H9 (cell line): ENCODE measurements around the gene CD81. TPM values are rescaled to one million over a fixed set of nuclear protein-coding genes. Genes with fewer than 3 reads are reported as not detected.

Source experiments
- DNase-seq: peaks from one replicate; pipeline ENCODE4 v3.0.0-alpha.2; 2017
- H2AFZ ChIP-seq: one replicate; pipeline ENCODE4 v1.6.1; 2013; ENCODE audit warnings: mild to moderate bottlenecking, low read length, control low read depth, moderate library complexity
- H2AK5ac ChIP-seq: 2 replicates; pipeline ENCODE4 v1.6.1; 2013; ENCODE audit warnings: low read length, control low read depth, mixed read lengths; ENCODE audit not compliant: insufficient read length
- H2BK120ac ChIP-seq: one replicate; pipeline ENCODE4 v1.6.1; 2013; ENCODE audit warnings: low read depth, mild to moderate bottlenecking, low read length, control low read depth, inconsistent platforms; ENCODE audit not compliant: poor library complexity, severe bottlenecking
- H2BK12ac ChIP-seq: 2 replicates; pipeline ENCODE4 v1.6.1; 2013; ENCODE audit warnings: low read length, control low read depth, mixed read lengths, low read depth; ENCODE audit not compliant: insufficient read length
- H2BK15ac ChIP-seq: 2 replicates; pipeline ENCODE4 v1.6.1; 2013; ENCODE audit warnings: low read depth, low read length, control low read depth
- H2BK20ac ChIP-seq: one replicate; pipeline ENCODE4 v1.6.1; 2013; ENCODE audit warnings: low read depth, mild to moderate bottlenecking, low read length, control low read depth, inconsistent platforms; ENCODE audit not compliant: poor library complexity, severe bottlenecking
- H2BK5ac ChIP-seq: 2 replicates; pipeline ENCODE4 v1.6.1; 2013; ENCODE audit warnings: low read length, control low read depth, mixed read lengths; ENCODE audit not compliant: insufficient read length
- H3K14ac ChIP-seq: 2 replicates; pipeline ENCODE4 v1.6.1; 2013; ENCODE audit warnings: low read length, control low read depth; ENCODE audit not compliant: insufficient read depth
- H3K18ac ChIP-seq: 2 replicates; pipeline ENCODE4 v1.6.1; 2013; ENCODE audit warnings: low read depth, mild to moderate bottlenecking, mixed read lengths, low read length, control low read depth; ENCODE audit not compliant: insufficient read length
- H3K23ac ChIP-seq: 2 replicates; pipeline ENCODE4 v1.6.1; 2013; ENCODE audit warnings: low read length, control low read depth, mixed read lengths, low read depth; ENCODE audit not compliant: insufficient read length
- H3K23me2 ChIP-seq: 2 replicates; pipeline ENCODE4 v1.6.1; 2013; ENCODE audit warnings: low read depth, mild to moderate bottlenecking, mixed read lengths, low read length, control low read depth; ENCODE audit not compliant: insufficient read length, poor library complexity, severe bottlenecking
- H3K27ac ChIP-seq: 2 replicates; pipeline ENCODE4 v1.5.1; 2013; ENCODE audit warnings: low read length, control low read depth, mixed read lengths, low read depth; ENCODE audit not compliant: insufficient read length
- H3K27me3 ChIP-seq: 2 replicates; pipeline ENCODE4 v1.6.1; 2013; ENCODE audit warnings: low read length, control low read depth, inconsistent platforms; ENCODE audit not compliant: insufficient read depth
- H3K4ac ChIP-seq: 2 replicates; pipeline ENCODE4 v1.6.1; 2013; ENCODE audit warnings: low read depth, mild to moderate bottlenecking, control low read depth, inconsistent platforms, low read length, moderate library complexity
- H3K4me1 ChIP-seq: 2 replicates; pipeline ENCODE4 v1.6.1; 2013; ENCODE audit warnings: low read length, control low read depth, inconsistent platforms; ENCODE audit not compliant: insufficient read depth
- H3K4me2 ChIP-seq: 2 replicates; pipeline ENCODE4 v1.6.1; 2013; ENCODE audit warnings: low read length, control low read depth, mixed read lengths; ENCODE audit not compliant: insufficient read length, insufficient read depth
- H3K56ac ChIP-seq: 2 replicates; pipeline ENCODE4 v1.6.1; 2013; ENCODE audit warnings: low read depth, mild to moderate bottlenecking, mixed read lengths, low read length, control low read depth; ENCODE audit not compliant: insufficient read length
- H3K79me1 ChIP-seq: 2 replicates; pipeline ENCODE4 v1.6.1; 2013; ENCODE audit warnings: low read depth, mild to moderate bottlenecking, moderate library complexity, low read length, control low read depth, inconsistent platforms; ENCODE audit not compliant: insufficient read depth, poor library complexity, severe bottlenecking
- H3K79me2 ChIP-seq: 2 replicates; pipeline ENCODE4 v1.6.1; 2013; ENCODE audit warnings: low read length, control low read depth, inconsistent platforms; ENCODE audit not compliant: insufficient read depth
- H3K9ac ChIP-seq: 2 replicates; pipeline ENCODE4 v1.6.1; 2013; ENCODE audit warnings: low read length, control low read depth, mixed read lengths; ENCODE audit not compliant: insufficient read length; ENCODE audit errors: extremely low read depth
- H3K9me3 ChIP-seq: one replicate; pipeline ENCODE4 v1.6.1; 2013; ENCODE audit warnings: low read depth, low read length, inconsistent platforms; ENCODE audit not compliant: control insufficient read depth
- H3T11ph ChIP-seq: one replicate; pipeline ENCODE4 v1.6.1; 2013; ENCODE audit warnings: mild to moderate bottlenecking, low read length, control low read depth, inconsistent platforms
- H4K20me1 ChIP-seq: one replicate; pipeline ENCODE4 v1.6.1; 2013; ENCODE audit not compliant: control insufficient read depth, insufficient read length, insufficient read depth
- H4K5ac ChIP-seq: 2 replicates; pipeline ENCODE4 v1.6.1; 2013; ENCODE audit warnings: low read depth, mild to moderate bottlenecking, mixed read lengths, low read length, control low read depth; ENCODE audit not compliant: insufficient read length
- H4K8ac ChIP-seq: replicated peaks from 2 replicates; pipeline ENCODE4 v1.6.1; 2013; ENCODE audit warnings: low read length, control low read depth, mixed read lengths, low read depth; ENCODE audit not compliant: insufficient read length
- H4K91ac ChIP-seq: 2 replicates; pipeline ENCODE4 v1.6.1; 2013; ENCODE audit warnings: low read depth, mild to moderate bottlenecking, moderate library complexity, mixed read lengths, low read length, control low read depth; ENCODE audit not compliant: insufficient read length
- H3K27ac Mint-ChIP-seq, 3 experiments: 2 replicates in 2 of 3; 3 replicates in 1 of 3; pipeline ENCODE4 v1.8.0; 2020 to 2021; ENCODE audit warnings: mixed read lengths in 3 of 3, mild to moderate bottlenecking in 1 of 3, moderate library complexity in 1 of 3
- H3K27me3 Mint-ChIP-seq: 2 replicates; pipeline ENCODE4 v1.8.0; 2021; ENCODE audit warnings: low read depth, mild to moderate bottlenecking, moderate library complexity, mixed read lengths
- H3K36me3 Mint-ChIP-seq, 3 experiments: 2 replicates in 2 of 3; 3 replicates in 1 of 3; pipeline ENCODE4 v1.8.0; 2020 to 2021; ENCODE audit warnings: low read depth in 3 of 3, mixed read lengths in 3 of 3; ENCODE audit not compliant: insufficient read depth in 1 of 3
- H3K4me1 Mint-ChIP-seq, 2 experiments: 2 replicates each; pipeline ENCODE4 v1.8.0; 2020; ENCODE audit warnings: mixed read lengths in 2 of 2
- H3K4me3 Mint-ChIP-seq, 2 experiments: 2 replicates in 1 of 2; 3 replicates in 1 of 2; pipeline ENCODE4 v1.8.0; 2020 to 2021; ENCODE audit warnings: mild to moderate bottlenecking in 2 of 2, mixed read lengths in 2 of 2, moderate library complexity in 1 of 2
- H3K9me3 Mint-ChIP-seq, 2 experiments: 2 replicates in 1 of 2; 3 replicates in 1 of 2; pipeline ENCODE4 v1.8.0; 2020; ENCODE audit warnings: mild to moderate bottlenecking in 2 of 2, mixed read lengths in 2 of 2, moderate library complexity in 1 of 2
- WGBS: extraction: QIAGEN DNeasy Blood & Tissue Kit; methylation state at CpG from one replicate; pipeline ENCODE4 v1.1.7; 2013; ENCODE audit warnings: missing lambda C conversion rate, low lambda C conversion rate, mixed read lengths; ENCODE audit not compliant: insufficient read length; ENCODE audit errors: extremely low coverage; 5-methylcytosine and 5-hydroxymethylcytosine counted together
- total RNA-seq: library from RNA; stranded (reverse); gene quantifications from 2 replicates; pipeline ENCODE4 v1.2.1, GENCODE V29; 2021
- TF ChIP-seq, protein P1 (sequence below): fragments of 200-600 bp; sonication (generic); conservative IDR thresholded peaks from 3 replicates; pipeline ENCODE4 v1.8.0; 2021; ENCODE audit warnings: antibody characterized with exemption, mild to moderate bottlenecking

The CD81 gene
- total RNA-seq, 1 experiment from 2014 or later: 246 TPM

DNA sequence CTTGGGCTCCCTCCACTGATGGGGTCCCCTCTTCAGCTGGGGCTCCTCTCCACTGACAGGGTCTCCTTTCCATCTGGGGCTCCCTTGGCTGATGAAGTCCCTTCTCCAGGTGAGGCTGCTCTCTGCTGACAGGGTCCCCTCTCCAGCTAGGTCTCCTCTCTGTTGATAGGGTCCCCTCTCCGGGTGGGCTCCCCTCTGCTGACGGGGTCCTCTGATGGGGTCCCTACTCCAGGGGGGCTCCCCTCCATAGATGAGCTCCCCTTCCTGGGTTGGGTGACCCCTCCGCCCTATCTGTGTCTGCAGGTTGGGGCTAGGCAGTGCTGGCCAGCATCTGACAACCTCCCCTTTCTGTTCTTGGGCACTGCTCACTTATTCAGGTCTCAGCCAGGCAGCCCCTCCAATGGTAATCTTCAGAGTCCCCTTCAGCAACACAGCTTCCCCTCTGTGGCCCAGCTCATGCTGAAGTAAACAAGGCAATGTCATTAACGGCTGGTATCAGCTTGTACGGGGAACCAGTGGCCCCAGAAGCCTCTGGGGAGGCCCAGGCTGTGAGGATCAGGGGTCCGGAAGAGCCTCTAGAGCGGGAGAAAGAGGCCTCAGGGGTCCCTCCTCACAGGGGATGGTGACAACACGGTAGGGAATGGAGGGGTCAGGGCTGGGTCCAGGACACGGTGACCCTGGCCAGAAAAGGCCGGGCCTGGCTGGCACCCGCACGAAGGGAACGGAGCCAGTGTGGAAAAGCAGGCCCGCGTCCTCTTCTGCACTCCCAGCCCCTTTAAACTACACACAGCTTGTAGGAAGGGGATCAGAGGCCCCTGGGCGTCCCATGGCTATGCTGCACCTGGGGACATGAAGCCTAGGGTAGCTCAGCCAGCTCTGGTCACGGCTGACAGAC is 9.6 kb upstream of the CD81 start:
- no CpG with 5 or more reads among the region's 17 CpGs for WGBS
- Histone ChIP-seq H2AFZ (no peak overlapping the region), H3T11ph (no peak overlapping the region), H3K4ac (no peak overlapping the region), H3K4me2 (no peak overlapping the region), H3K9ac (no peak overlapping the region), H2BK15ac (no peak overlapping the region), H3K79me1 (no peaks in the 10 kb centered on the region), H2BK120ac (no peak overlapping the region), H3K14ac (no peak overlapping the region), H3K79me2 (no peaks in the 10 kb centered on the region), H4K8ac (no peak overlapping the region), H2AK5ac (no peak overlapping the region), H3K27me3 (no peaks in the 10 kb centered on the region), H3K23ac (no peak overlapping the region), H3K27ac (no peak overlapping the region), H3K4me1 (no peaks in the 10 kb centered on the region), H2BK12ac (no peak overlapping the region), H4K20me1 (no peaks in the 10 kb centered on the region), H4K5ac (no peak overlapping the region), H3K18ac (no peak overlapping the region), H3K56ac (no peak overlapping the region), H3K9me3 (no peaks in the 10 kb centered on the region), H3K23me2 (no peaks in the 10 kb centered on the region), H4K91ac (no peak overlapping the region), H2BK5ac (no peak overlapping the region), H2BK20ac (no peak overlapping the region)
- DNase-seq: no peak
- Mint-ChIP-seq H3K9me3 (no peaks in the 10 kb centered on the region), H3K36me3 (no peaks in the 10 kb centered on the region), H3K27ac (no peak overlapping the region), H3K27me3 (peaks cover 8% of the 10 kb centered on the region), H3K4me3 (no peak overlapping the region), H3K4me1 (0 out of 4 replicates have a peak, but pooled peaks cover 0 to 2% of the 10 kb centered on the region in 2 experiments)
- TF ChIP-seq, protein P1, sequence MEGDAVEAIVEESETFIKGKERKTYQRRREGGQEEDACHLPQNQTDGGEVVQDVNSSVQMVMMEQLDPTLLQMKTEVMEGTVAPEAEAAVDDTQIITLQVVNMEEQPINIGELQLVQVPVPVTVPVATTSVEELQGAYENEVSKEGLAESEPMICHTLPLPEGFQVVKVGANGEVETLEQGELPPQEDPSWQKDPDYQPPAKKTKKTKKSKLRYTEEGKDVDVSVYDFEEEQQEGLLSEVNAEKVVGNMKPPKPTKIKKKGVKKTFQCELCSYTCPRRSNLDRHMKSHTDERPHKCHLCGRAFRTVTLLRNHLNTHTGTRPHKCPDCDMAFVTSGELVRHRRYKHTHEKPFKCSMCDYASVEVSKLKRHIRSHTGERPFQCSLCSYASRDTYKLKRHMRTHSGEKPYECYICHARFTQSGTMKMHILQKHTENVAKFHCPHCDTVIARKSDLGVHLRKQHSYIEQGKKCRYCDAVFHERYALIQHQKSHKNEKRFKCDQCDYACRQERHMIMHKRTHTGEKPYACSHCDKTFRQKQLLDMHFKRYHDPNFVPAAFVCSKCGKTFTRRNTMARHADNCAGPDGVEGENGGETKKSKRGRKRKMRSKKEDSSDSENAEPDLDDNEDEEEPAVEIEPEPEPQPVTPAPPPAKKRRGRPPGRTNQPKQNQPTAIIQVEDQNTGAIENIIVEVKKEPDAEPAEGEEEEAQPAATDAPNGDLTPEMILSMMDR: no peak
